ENCODE results near the gene DDB1. TPM values are rescaled to one million over a fixed set of nuclear protein-coding genes. Genes with fewer than 3 reads are reported as not detected.

DDB1 gene
- total and polyA plus RNA-seq, 2 of the 13 experiments (the other 11 are each of a cell fraction or from before 2014, with no cell fraction given), result 217 to 266 TPM

- peak; percentile 22; the same call in 1 of the 2 replicates for TF ChIP-seq KAT8 (CRISPR knock-in tag; IDR thresholded peaks at IDR 0.05)
- peak; percentile 58 for TF ChIP-seq ASH2L (IDR thresholded peaks at IDR 0.05; ENCODE audit: insufficient read length, low read depth, low read length)
- peak; percentile 47; the same call in 1 of the 2 replicates for TF ChIP-seq IKZF5 (CRISPR knock-in tag; IDR thresholded peaks at IDR 0.05)
- TF ChIP-seq NCOR1 (IDR thresholded peaks at IDR 0.05; ENCODE audit: borderline replicate concordance, low read length), result peak; percentile 93
- TF ChIP-seq AHR (CRISPR knock-in tag; IDR thresholded peaks at IDR 0.05), result 0 out of 2 replicates have a peak, but pooled peaks have one; percentile 26
- TF ChIP-seq REXO4 (CRISPR knock-in tag; IDR thresholded peaks at IDR 0.05; ENCODE audit: borderline replicate concordance), result no peak
- peak; percentile 96 to 98 for TF ChIP-seq POLR2A (IDR thresholded peaks at IDR 0.05; ENCODE audit: insufficient read depth in 1 of 2, low read depth in 2 of 2, low read length in 2 of 2)
- TF ChIP-seq ZNF629 (CRISPR knock-in tag; conservative IDR thresholded peaks at IDR 0.05), result peak; percentile 24; the same call in 1 of the 2 replicates
- no peak for TF ChIP-seq CEBPZ (IDR thresholded peaks at IDR 0.05; ENCODE audit: low read length)
- TF ChIP-seq HOMEZ (CRISPR knock-in tag; IDR thresholded peaks at IDR 0.05; ENCODE audit: low read depth), result peak; percentile 51; the same call in 1 of the 2 replicates
- 0 out of 2 replicates have a peak, but pooled peaks have one; percentile 53 for TF ChIP-seq ZSCAN22 (CRISPR knock-in tag; IDR thresholded peaks at IDR 0.05)
- 0 out of 2 replicates have a peak, but pooled peaks have one; percentile 22 for TF ChIP-seq MIER3 (CRISPR knock-in tag; IDR thresholded peaks at IDR 0.05; ENCODE audit: borderline replicate concordance)
- no peak for TF ChIP-seq IRX3 (CRISPR knock-in tag; IDR thresholded peaks at IDR 0.05; ENCODE audit: borderline replicate concordance, low read depth)
- peak; percentile 40; the same call in 1 of the 2 replicates for TF ChIP-seq PITX1 (CRISPR knock-in tag; IDR thresholded peaks at IDR 0.05)
- peak; percentile 49 for TF ChIP-seq ARID5B (CRISPR knock-in tag; IDR thresholded peaks at IDR 0.05)
Measured at GRCh38 chr11:61334434-61335354, 1.8 kb upstream of the DDB1 start (continued).
